Inflammatory macrophage (primary cell): Measurements from ENCODE around the gene POLD4.
"Not testable (repeated sequence)": the region's sequence is repeated elsewhere in the genome, so short reads cannot be mapped to it uniquely, and the experiment has no call there.

Experiments used
- DNase-seq, 2 donors: peaks; one replicate each; pipeline ENCODE4 v3.0.0-alpha.2; 2020 to 2022

Gene POLD4

DNA sequence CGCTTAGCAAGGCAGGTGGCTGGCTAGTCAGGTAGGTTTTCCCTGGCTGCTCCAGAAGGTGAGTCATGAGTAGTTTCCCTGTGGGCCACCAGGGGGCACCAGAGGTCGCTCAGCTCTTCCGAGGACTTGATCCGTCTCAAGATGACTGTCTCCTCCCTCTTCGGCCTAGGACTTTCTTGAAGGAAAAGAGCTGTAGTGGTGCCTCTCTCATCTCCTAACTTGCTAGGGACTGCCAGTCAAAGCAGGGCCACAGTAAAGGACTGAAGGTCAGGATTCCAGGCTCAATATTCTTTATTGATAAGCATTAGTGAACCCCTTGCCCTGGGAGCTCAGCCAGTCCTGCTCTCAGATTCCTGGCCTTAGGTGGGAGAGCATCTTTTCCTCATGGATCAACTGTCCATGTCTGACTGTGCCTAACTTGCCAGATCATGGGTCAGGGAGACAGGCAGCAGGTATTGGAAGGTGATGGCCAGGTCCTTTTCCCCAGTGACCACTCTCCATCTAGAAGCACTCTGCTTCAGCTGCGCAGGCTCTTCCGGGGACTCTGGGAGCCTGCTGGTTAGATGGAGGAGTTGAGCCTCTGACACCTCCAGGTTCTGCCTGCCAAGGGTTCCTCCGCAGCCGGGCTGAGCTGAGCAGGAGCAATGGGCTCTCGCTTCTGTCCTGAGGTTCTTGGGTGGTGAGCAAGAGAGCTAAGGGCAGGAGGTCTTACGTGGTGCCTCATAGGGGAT lies 1.9 kb downstream of the POLD4 start:
- peak; percentile 78 to 85 for DNase-seq

DNA sequence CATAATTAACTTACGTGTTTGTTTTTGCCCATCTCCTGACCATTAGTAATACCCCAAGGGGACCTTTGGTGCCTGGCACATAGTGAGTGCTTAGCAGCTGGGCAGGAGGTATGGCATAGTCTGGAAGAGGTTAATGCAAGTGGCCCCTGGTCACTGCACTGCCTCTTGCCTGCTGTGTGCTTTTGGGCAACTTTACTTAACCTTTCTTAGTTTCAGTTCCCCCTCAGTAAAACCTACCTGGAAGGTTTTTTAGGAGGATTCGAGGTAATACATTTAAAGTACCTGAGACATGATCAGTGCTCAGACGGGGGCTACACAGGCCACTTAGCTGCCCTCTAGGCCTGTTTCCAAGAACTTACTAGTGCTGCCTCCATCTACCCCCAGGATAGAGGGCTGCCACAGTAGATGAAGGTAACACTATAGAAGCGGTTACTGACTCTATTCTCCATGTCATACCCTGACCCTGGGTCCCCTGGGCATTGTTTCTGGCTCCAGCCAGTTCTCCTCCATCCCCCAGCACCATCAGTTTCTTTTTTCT lies 3.3 kb downstream of the POLD4 start:
- DNase-seq, result no peak

DNA sequence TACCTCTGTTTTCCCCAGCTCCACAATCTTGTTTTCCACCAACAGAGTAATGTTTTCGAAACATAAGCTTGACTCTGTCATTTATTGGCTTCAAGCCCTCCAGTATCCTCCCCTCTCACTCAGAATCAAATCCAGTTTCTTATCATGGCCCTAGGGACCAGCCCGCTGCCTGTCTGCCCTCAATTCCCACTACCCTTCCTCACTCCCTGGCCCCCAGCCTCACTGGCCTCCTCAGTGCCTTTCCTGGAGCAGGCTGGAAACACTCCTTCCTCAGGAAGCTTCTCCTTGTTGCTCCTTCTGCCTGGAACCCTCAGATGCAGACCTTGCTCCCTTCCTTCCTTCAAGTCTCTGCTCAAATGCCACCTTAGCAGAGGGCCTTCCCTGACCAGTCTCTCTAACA lies 3.9 kb downstream of the POLD4 start:
- no peak for DNase-seq

DNA sequence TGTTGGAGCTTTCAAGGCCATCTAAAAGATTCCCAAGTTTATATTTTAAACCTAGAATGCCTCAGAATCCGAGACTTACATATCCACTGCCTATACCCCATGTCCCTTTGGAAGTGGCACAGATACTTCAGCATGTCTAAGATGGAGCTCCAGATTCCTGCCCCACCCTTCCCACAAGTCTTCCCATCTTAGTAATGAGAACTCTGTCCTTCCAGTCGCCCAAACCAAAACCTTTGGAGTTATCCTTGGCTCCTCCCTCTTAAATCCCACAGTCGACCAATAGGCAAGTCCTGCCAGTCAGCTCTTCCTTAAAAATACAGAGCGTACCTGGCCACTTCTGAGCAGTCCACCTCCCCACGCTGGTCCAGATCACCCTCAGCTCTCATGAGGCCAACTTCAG lies 4.3 kb downstream of the POLD4 start:
- no peak for DNase-seq

DNA sequence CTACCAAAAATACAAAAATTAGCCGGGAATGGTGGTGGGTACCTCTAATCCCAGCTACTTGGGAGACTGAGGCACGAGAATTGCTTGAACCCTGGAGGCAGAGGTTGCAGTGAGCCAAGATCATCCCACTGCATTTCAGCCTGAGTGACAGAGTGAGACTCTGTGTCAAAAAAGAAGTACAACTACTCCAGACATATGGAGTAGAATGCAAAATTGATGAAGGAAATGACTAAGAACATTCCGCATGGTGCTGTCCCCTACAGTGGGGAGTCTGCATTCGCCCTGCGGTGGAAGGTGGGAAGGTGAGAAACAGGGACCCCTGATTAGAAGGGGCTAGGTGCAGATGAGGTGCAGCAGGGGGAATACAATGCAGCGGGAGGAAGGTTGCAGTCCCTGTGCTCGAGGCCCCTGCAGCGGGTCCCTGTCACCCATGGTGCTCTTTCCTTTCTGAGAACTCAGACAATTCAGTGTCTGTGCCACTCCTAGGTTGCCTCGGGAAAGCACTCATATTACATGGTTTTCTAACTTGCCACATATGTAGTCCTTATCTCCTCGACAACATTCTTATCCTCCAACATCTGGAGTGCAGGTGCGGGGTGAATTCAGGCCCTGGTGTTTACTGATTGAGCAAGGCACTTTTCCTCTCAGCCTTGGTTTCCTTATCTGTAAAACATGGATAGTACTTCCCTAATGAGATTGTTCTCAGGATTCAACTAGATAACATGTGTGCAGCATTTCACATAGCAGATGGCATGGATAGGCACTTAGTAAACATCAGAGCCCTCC lies 5.2 kb downstream of the POLD4 start:
- no peak for DNase-seq

DNA sequence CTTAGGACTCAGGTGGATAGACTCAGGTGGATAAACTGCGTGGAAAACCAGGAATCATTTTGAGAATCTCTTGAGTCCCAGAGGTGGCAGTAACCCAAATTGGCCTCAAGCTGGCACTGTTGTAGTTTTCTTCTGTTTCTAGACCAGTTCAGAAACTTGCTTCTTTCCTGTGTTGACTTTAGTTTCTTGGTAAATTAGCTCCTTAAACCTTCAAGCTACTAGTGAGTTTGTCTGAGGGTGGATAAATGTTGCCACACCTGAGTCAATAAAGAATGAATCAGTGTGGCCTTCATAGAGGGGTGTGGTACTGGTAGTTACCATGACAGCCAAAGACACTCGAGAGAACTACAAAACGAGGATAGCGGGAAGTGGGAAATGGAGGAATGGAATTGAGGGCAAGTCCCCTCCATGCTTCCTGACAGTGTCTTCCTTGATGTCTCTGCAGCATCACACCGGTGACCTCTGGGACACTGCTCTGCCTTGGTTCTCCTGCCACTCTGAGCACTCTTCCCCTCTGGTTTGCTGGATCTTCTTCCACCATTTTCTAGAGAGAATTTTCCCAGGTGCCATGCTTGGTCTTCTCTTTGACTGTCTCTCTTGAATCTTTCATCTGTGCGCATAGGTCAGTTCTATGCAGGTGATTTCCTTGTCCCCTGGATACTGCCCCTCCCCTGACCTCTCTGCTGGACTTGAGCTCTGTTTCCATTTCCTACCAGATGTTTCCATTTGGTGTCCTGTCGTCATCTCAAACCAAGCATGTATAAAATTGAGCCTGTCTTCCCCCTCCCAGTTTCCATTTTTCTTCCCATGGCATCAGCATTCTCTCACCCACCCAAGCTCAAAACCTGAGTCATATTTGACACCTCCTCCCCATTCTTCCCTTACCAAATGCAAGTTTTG lies 7.2 kb downstream of the POLD4 start:
- DNase-seq, result peak; percentile 41 to 48

DNA sequence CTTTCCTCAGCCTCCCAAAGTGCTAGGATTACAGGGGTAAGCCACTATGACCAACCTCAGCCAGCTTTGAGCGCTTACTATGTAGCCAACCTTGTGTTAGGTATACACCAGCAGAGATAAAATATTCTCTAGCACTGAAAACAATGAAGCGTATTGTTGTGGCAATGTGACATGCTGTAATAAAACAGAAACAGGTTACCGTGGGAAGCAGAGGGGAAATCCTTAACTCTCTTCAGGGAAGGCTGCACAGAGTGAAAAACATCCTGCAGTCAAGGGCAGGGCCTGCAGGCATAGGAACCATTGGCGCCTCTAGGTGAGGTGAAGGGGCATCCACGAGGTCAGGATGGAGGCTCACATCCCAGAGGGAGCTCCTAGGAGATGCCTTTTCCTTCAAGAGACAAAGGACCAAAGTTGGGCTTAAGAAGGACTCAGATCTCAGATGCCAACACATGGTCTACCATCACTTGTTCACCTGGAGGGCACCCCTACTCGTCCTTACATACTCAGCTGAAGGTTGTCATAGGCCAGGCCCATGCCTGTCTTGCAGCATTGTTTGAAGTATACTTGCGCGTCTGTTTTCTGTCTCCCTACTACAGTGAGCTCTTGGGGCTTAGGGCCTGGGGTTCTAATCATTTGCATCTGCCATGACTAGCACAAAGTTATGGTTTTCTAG lies 8.0 kb downstream of the POLD4 start:
- DNase-seq, result no peak

DNA sequence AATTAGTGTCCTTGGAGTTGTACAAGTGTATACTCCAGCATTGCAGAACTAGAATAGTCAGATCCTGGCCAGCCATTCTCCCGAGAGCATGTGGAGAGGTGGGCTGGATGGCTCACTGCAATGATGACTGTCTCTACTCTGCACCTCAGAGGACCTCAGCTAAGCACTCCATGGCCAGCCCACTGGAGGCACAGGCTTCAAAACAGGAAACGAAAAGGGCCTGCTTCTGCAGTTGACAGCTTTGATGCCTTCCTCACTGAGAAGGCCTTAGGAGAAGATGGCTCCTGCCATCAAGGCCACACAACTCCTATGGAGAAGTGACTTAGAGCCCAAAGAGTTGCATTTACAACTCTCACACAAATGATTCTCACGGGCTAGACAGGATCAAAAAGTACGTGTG lies 9.1 kb downstream of the POLD4 start:
- DNase-seq, result peak in 1 of 2 donors; percentile 55

DNA sequence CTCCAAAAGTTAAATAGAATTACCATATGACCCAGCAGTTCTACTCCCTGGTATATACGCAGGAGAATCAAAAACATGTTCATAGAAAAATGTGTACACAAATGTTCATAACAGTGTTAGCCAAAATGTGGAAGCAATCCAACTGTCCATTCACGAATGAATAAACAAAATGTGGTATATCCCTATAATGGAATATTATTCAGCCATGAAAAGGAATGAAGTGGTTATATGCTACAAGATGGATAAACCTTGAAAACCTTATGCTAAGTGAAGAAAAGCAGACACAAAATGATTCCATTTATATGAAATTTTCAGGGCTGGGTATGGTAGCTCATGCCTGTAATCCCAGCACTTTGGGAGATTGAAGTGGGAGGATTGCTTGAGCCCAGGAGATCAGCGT lies 16.1 kb downstream of the POLD4 start:
- DNase-seq, result no peak

DNA sequence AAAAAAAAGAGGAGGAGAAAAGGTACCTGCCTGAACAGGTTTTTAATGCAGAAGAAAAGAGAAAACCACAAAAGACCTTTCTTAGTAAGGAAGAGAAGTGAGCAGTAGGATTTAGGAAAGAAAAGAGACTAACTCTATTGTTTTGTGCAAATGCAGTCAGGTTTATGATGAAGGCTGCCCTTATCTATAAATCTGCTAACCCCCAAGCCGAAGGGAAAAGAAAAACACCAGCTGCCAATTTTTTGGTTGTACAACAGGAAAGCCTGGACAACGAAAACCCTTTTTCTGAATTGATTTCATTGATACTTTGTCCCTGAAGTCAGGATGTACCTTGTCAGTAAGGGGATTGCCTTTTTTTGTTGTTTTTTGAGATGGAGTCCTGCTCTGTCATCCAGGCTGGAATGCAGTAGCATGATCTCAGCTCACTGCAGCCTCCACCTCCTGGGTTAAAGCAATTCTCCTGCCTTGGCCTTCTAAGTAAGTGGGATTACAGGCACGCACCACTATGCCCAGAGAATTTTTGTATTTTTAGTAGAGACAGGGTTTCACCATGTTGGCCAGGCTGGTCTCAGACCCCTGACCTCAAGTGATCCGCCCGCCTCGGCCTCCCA lies 21.2 kb downstream of the POLD4 start:
- DNase-seq, result no peak

DNA sequence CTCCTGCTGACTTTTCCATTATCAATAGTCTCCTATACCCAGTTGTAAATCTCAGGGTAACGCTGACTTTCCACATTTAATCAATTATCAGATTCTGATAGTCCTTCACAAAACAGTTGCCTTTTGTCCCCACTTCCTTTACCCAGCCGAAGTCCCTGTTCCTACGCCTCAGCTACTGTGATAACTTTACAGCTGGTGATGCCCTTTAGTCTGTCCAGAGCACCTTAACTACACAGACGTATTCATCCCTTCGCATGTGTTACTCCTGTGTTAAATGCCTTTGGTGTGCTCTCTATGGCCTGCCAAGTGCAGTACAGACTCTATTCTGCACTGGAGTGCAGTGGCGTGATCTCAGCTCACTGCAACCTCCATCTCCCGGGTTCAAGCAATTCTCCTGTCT lies 29.8 kb downstream of the POLD4 start:
- no peak for DNase-seq

DNA sequence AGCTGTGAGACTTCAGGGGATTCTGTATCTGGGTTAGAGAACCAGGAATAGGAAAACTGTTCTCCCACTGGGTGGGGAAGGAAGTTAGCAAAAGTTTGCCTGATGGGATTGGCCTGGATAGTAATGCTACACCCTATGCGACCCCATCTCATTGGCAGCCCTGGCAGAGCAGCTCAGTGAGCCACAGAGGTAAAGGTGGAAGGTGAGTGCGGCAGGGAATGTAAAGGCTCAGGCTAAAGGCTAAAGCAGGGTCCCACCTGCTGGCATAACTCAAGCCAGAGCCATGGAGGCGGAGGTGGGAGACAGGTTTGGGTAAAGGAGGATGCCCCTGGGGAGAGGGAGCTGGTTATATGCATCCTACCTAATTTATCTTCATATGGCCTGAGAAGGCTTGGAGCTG lies 31.3 kb downstream of the POLD4 start:
- no peak for DNase-seq

DNA sequence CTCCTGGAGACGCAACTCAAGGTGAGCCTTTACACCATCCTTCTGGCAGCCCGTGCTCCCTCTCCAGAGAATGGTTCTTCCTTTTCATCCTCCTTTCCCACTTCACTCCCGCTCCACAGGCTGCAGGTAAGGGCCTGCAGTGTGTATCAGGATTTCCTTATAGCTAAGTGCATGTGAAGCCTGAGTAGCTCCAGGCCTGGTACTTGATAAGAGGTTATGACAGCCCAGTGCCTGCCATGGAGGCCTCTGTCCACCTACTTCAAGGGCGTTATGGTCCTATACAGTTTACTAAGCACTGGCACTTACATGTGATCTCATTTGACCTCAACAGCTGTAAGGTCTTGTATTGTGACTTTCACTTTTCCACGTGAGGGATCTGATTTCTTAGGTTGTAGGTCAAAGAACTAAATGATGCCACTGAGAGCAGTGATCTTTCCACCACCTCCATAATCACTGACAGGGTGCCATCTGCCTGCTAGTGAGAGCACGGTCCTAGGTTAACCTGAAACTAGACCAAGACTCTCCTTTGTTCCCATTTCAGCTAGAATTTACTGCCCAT lies 32.0 kb downstream of the POLD4 start:
- no peak for DNase-seq

DNA sequence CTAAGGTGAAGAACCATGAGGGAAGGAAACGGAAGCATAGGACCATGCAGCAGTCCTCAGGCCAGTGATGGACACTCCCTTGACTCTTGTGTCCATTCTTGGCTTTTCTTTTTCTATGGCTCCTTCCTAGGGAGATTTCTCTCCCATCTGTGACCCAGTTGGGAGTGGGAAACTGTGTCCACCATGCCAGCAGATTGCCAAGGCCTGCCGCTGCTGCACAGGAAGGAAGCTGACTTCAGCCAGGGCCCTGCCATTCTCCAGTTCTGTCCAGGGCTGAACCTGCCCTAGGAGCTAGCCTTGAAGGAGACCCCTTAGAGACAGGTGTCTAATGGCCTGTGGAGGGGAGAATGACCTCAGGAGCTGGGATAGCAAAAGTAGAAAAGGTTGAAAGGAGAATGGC lies 32.7 kb downstream of the POLD4 start:
- no peak for DNase-seq

DNA sequence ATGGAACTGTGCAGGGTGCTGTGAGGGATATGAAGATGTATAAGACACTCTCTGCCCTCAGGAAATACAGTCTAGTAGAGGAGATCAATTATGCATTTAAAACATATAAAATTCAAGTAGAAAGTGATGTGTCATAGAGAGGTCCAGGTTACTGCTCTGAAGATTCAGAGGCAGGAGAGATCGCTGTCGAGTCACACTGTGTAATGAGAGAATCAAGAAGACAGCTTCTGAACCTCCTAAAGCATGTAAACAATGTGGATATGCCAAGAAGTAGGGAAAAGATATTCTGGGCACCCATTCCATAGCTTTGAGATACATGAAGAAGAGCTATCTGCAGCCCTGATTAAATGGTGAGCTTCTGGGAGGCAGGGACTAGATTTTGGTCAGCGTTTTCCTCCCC lies 33.3 kb downstream of the POLD4 start:
- DNase-seq, result no peak

DNA sequence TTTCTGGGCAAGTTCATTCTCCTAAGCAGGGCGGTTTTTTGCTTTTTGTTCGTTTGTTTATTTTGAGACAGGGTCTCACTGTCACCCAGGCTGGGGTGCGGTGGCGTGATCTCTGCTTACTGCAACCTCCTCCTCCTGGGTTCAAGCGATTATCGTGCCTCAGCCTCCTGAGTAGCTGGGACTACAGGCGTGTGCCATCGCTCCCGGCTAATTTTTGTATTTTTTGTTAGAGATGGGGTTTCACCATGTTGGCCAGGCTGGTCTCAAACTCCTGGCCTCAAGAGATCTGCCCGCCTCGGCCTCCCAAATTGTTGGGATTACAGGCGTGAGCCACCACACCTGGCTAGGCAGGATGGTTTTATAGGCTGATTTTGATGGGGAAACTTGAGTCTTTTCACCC lies 34.5 kb downstream of the POLD4 start:
- DNase-seq, result not testable (repeated sequence)

DNA sequence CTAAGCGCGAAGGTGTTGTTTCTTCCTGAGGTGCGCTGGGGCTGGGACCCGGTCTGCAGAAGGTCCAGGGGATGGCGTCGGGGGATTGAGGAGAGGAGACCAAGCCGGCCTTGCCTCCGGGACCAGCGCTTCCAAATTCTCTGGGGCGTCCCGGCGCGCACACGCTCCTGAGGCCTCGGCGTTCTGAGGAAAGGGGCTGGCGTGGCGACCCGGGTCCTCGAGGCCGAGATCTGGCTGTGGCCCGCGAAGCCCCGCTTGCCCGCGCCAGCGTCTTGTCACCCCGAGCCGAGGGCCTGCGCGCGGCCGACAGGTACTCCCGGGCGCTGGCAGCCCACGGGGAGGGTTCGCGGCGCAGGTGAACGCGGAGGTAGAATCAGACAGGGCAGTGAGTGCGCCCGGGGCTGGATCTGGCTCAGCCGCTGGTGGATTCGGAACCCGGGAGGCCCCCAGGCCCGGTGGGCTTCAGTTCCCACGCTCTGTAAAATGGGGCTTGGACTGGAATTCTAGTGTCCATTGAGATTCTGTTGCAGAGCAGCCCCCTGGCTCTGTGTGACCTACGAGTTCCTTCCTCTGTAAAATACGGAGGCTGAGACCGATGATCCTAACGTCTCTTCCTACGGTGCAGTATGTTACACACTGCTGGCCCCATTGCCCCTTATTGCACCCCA lies 35.3 kb downstream of the POLD4 start:
- DNase-seq, result no peak

DNA sequence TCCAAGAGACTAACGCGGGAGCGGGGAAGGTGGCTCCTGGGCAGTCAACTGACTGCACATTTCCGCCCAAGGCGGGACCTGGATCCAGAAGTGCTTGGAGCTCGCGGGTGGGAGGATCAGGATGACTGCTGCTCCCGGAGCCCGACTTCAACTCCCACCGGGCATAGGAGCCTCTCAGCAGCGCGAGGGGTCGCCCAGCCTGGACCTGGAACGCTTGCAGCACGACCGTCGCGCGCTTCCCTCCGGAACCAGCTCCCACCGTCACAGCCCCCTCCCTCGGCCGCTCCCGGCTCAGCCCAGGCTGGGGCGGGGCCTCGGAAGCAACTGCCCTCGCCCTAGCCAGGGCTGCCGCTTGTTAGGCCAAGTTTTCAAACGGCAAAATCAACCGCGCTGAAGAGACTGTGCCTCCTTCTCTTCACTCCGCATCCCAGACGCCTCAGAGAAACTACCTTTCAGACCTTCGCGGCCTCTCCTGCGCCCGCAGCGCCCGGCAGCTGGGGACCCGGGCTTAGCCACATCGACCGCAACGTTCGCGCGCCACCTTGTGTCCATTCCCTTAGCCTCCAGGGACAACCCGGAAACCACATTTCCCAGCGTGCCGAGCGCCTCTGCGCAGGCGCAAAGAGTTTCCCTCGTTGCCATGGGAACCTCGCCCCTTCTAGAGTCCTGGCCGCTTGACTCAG lies 36.0 kb downstream of the POLD4 start:
- peak; percentile 96 to 97 for DNase-seq

DNA sequence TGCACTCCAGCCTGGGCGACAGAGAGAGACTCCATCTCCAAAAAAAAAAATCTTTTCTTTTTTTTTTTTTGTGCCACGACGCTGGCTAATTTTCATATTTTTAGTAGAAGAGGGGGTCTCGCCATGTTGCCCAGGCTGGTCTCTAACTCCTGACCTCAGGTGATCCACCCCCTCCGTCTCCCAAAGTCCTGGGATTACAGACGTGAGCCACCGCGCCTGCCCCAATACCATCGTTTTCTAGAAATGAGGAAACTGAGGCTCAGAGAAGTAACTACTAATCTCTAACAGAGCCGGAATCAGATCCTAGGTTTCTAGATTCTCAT lies 36.5 kb downstream of the POLD4 start:
- DNase-seq, result no peak

DNA sequence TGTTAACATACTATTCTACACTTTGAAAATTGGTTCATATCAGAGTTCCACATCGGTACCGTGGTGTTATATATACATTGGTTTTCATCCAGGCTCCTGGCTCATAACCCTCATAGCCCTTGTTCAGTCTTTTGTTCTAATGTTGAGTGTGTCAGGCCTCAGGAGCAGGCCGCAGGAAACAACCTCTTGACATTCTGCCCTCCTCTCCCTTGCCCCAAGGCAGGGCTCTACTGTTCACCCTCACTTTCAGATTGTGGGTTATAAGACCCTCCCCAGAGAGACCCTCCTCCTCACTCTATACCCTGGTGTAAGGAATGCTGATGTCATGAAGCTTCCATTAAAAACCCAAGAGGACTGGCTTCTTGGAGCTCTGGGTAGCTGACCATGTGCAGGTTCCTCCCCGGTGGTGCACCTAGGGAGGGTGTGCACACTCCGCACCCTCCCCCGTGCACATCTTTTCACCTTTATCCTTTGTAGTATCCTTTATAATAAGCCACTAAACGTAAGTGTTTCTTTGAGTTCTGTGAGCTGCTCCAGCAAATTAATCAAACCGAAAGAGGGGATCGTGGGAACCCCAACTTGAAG lies 37.9 kb downstream of the POLD4 start:
- no peak for DNase-seq
